HepG2 (cell line): Measurements from ENCODE around the gene TDRD10. TPM values are rescaled to one million over a fixed set of nuclear protein-coding genes. Genes with fewer than 3 reads are reported as not detected.

Experiments
- CCDC6 ChIP-seq: sonication (generic); formaldehyde crosslinking; IDR thresholded peaks from 2 replicates; pipeline ENCODE4 v1.8.1; 2022; ENCODE audit warnings: mild to moderate bottlenecking, missing genetic modification reagents, moderate library complexity
- CREB3 ChIP-seq: sonication (generic); formaldehyde crosslinking; IDR thresholded peaks from 2 replicates; pipeline ENCODE4 v1.5.0; 2020; ENCODE audit warnings: missing genetic modification reagents
- DNMT1 ChIP-seq: sonication (generic); formaldehyde crosslinking; IDR thresholded peaks from 2 replicates; pipeline ENCODE4 v1.5.1; 2020; ENCODE audit warnings: mild to moderate bottlenecking, missing genetic modification reagents
- EHMT2 ChIP-seq: fragments of 200-600 bp; sonication (generic); IDR thresholded peaks from 2 replicates; pipeline ENCODE4 v1.7.0; 2017; ENCODE audit warnings: antibody characterized with exemption, low read depth, low read length, borderline replicate concordance
- FIP1L1 ChIP-seq: fragments of 200-400 bp; formaldehyde crosslinking; IDR thresholded peaks from 2 replicates; pipeline ENCODE4 v1.6.1; 2018; ENCODE audit warnings: low read depth, mild to moderate bottlenecking, low read length, moderate library complexity, borderline replicate concordance; ENCODE audit not compliant: insufficient read depth
- FOXO1 ChIP-seq: sonication (generic); formaldehyde crosslinking; IDR thresholded peaks from 2 replicates; pipeline ENCODE4 v1.4.0; 2020; ENCODE audit warnings: missing genetic modification reagents
- NR0B2 ChIP-seq: sonication (generic); formaldehyde crosslinking; IDR thresholded peaks from 2 replicates; pipeline ENCODE4 v1.4.0; 2020; ENCODE audit warnings: mild to moderate bottlenecking, missing genetic modification reagents
- SIX4 ChIP-seq: sonication (generic); formaldehyde crosslinking; IDR thresholded peaks from 2 replicates; pipeline ENCODE4 v1.4.0; 2020; ENCODE audit warnings: missing genetic modification reagents
- SMAD1 ChIP-seq: sonication (generic); formaldehyde crosslinking; IDR thresholded peaks from 2 replicates; pipeline ENCODE4 v1.4.0; 2020; ENCODE audit warnings: missing genetic modification reagents, low read depth, mild to moderate bottlenecking, borderline replicate concordance
- XBP1 ChIP-seq: sonication (generic); formaldehyde crosslinking; IDR thresholded peaks from 2 replicates; pipeline ENCODE4 v1.5.0; 2020; ENCODE audit warnings: missing genetic modification reagents
- ZNF142 ChIP-seq: sonication (generic); formaldehyde crosslinking; IDR thresholded peaks from 2 replicates; pipeline ENCODE4 v1.4.0; 2020; ENCODE audit warnings: missing genetic modification reagents
- ZNF556 ChIP-seq: sonication (generic); formaldehyde crosslinking; IDR thresholded peaks from 2 replicates; pipeline ENCODE4 v1.4.0; 2020; ENCODE audit warnings: mild to moderate bottlenecking, missing genetic modification reagents, borderline replicate concordance
- ZNF598 ChIP-seq: sonication (generic); formaldehyde crosslinking; IDR thresholded peaks from 2 replicates; pipeline ENCODE4 v1.5.1; 2020; ENCODE audit warnings: mild to moderate bottlenecking, missing genetic modification reagents, borderline replicate concordance
- ZNF614 ChIP-seq: IDR thresholded peaks from 2 replicates; pipeline ENCODE4 v1.6.1; 2018; ENCODE audit warnings: missing biosample characterization, missing genetic modification reagents, inconsistent platforms, borderline replicate concordance
- ZNF780A ChIP-seq: sonication (generic); formaldehyde crosslinking; IDR thresholded peaks from 2 replicates; pipeline ENCODE4 v1.8.0; 2022; ENCODE audit warnings: mild to moderate bottlenecking, missing genetic modification reagents, moderate library complexity
- ZNF841 ChIP-seq: sonication (generic); formaldehyde crosslinking; IDR thresholded peaks from 2 replicates; pipeline ENCODE4 v1.8.1; 2023; ENCODE audit warnings: missing genetic modification reagents, borderline replicate concordance
- ZSCAN21 ChIP-seq: sonication (generic); formaldehyde crosslinking; IDR thresholded peaks from 2 replicates; pipeline ENCODE4 v1.8.0; 2022; ENCODE audit warnings: mild to moderate bottlenecking, missing genetic modification reagents, moderate library complexity, borderline replicate concordance
- polyA plus RNA-seq, 8 experiments: library from polyadenylated mRNA; depleted of rRNA in 3 of 8; stranded (reverse) in 7 of 8; unstranded in 1 of 8; fragments of >200 nt; fragmentation: Illumina TruSeq in 4 of 8; extraction: Trizol in 4 of 8; gene quantifications; 2 replicates each; pipeline versions ENCODE4 v1.2.1 to v1.2.3, GENCODE V29; 2011 to 2016; ENCODE audit warnings: low read depth in 4 of 8, missing spikeins in 1 of 8, mixed read lengths in 1 of 8; ENCODE audit not compliant: insufficient read depth in 1 of 8
- total RNA-seq, 5 experiments: library from RNA; depleted of rRNA; stranded (reverse); fragments of >200 nt; fragmentation: Illumina TruSeq; extraction: Trizol; gene quantifications; 2 replicates each; pipeline ENCODE4 v1.2.3, GENCODE V29; 2016; ENCODE audit warnings: low read depth in 1 of 5
- TF ChIP-seq, protein P1 (sequence below): sonication (generic); formaldehyde crosslinking; IDR thresholded peaks from 2 replicates; pipeline ENCODE4 v1.4.0; 2020; ENCODE audit warnings: mild to moderate bottlenecking, missing genetic modification reagents
- TF ChIP-seq, protein P2 (sequence below): sonication (generic); formaldehyde crosslinking; IDR thresholded peaks from 2 replicates; pipeline ENCODE4 v1.4.0; 2020; ENCODE audit warnings: missing genetic modification reagents

The TDRD10 gene
- total and polyA plus RNA-seq, 2 of the 13 experiments (the other 11 are each of a cell fraction or from before 2014, with no cell fraction given): not detected

DNA sequence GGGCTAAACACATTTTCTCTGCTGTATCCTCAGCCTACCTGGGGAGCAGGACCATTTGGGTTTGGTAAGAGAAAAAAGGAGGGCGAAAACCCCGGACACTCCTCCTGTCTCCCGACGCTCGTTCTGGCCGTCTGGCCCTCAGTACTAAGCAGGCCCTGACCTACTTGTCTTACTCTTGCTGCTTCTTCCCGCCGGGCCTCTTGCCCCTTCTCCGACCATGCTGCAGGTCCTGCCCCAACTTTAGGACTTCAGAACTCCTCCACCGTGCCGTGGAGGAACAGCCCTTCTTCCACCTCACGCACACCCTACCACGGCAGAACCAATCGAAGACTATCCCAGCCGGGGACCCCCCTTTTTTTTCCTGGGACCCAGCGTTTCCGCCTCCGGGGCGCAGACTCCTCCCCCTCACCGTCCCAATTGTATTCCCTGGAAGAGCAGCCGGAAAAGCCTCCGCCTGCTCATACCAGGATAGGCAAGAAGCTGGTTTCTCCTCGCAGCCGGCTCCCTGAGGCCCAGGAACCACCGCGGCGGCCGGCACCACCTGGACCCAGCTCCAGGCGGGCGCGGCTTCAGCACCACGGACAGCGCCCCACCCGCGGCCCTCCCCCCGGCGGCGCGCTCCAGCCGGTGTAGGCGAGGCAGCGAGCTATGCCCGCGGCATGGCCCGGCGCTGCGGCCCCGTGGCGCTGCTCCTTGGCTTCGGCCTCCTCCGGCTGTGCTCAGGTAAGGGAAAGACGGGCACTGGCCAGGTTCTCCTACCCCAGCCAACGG lies 65.6 kb downstream of the TDRD10 start, which contains the start of gene CHRNB2 (continued):
- TF ChIP-seq CREB3: peak; percentile 95
- TF ChIP-seq, protein P1, sequence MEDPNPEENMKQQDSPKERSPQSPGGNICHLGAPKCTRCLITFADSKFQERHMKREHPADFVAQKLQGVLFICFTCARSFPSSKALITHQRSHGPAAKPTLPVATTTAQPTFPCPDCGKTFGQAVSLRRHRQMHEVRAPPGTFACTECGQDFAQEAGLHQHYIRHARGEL (CRISPR knock-in tag): no peak
- no peak; the same call in 1 of the 2 replicates for TF ChIP-seq XBP1
- peak; percentile 81; the same call in 1 of the 2 replicates for TF ChIP-seq ZNF556 (CRISPR knock-in tag)
- TF ChIP-seq SIX4: peak; percentile 77; the same call in 1 of the 2 replicates
- 0 out of 2 replicates have a peak, but pooled peaks have one; percentile 40 for TF ChIP-seq ZNF841 (CRISPR knock-in tag)
- TF ChIP-seq ZNF614 (CRISPR knock-in tag): peak; percentile 76; the same call in 1 of the 2 replicates
- TF ChIP-seq ZNF598 (CRISPR knock-in tag): peak; percentile 88; the same call in 1 of the 2 replicates
- TF ChIP-seq DNMT1 (CRISPR knock-in tag): peak; percentile 91; the same call in 1 of the 2 replicates
- peak; percentile 79 for TF ChIP-seq NR0B2
- no peak for TF ChIP-seq FIP1L1
- peak; percentile 77; the same call in 1 of the 2 replicates for TF ChIP-seq SMAD1 (CRISPR knock-in tag)
- no peak; the same call in 1 of the 2 replicates for TF ChIP-seq EHMT2
- peak; percentile 83 for TF ChIP-seq FOXO1 (CRISPR knock-in tag)
- TF ChIP-seq ZNF780A (CRISPR knock-in tag): peak; percentile 76
- TF ChIP-seq ZNF142 (CRISPR knock-in tag): peak; percentile 95
- TF ChIP-seq, protein P2, sequence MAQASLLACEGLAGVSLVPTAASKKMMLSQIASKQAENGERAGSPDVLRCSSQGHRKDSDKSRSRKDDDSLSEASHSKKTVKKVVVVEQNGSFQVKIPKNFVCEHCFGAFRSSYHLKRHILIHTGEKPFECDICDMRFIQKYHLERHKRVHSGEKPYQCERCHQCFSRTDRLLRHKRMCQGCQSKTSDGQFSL (CRISPR knock-in tag): peak; percentile 60; the same call in 1 of the 2 replicates
- peak; percentile 99 for TF ChIP-seq ZSCAN21
- TF ChIP-seq CCDC6 (CRISPR knock-in tag): peak; percentile 99
